Left renal pelvis (tissue), 4 donors: ENCODE results near the gene CEACAM5. TPM values are rescaled to one million over a fixed set of nuclear protein-coding genes. Genes with fewer than 3 reads are reported as not detected.

Experiments used
- polyA plus RNA-seq, 4 donors: library from polyadenylated mRNA; unstranded; fragments of 120-200 nt; gene quantifications; one replicate each; pipeline ENCODE4 v1.2.1, GENCODE V29; 2013; ENCODE audit not compliant: insufficient read length in 4 of 4

Gene CEACAM5
- polyA plus RNA-seq, 4 donors, result 0.06 to 0.57 (median 0.09) TPM

Other genes with a start within 250 kb of the CEACAM5 start
- 1 to 10 TPM in 3 of 4 donors, under 1 TPM in 1; 0.87 to 2.5 (median 1.3) TPM for gene CEACAM21, start 132.5 kb upstream of the CEACAM5 start, polyA plus RNA-seq
- gene CEACAM4, start 81.6 kb upstream of the CEACAM5 start, polyA plus RNA-seq, result under 1 TPM in 2 of 4 donors, not detected in 2; 0.27 to 0.31 TPM
- not detected for gene CEACAM7, start 20.4 kb upstream of the CEACAM5 start, polyA plus RNA-seq
- gene CEACAM6, start 46.9 kb downstream of the CEACAM5 start, polyA plus RNA-seq, result under 1 TPM in 3 of 4 donors, not detected in 1; 0.11 to 0.26 (median 0.18) TPM
- gene CEACAM3, start 88.0 kb downstream of the CEACAM5 start, polyA plus RNA-seq, result under 1 TPM in 1 of 4 donors, not detected in 3; 0.22 TPM
- not detected for gene LYPD4, start 136.1 kb downstream of the CEACAM5 start, polyA plus RNA-seq
- not detected for gene DMRTC2, start 136.4 kb downstream of the CEACAM5 start, polyA plus RNA-seq
- 1,000 to 10,000 TPM; 1,157 to 1,791 (median 1,238) TPM for gene RPS19, start 151.6 kb downstream of the CEACAM5 start, polyA plus RNA-seq
- 1 to 10 TPM in 2 of 4 donors, under 1 TPM in 2; 0.62 to 2.3 (median 0.94) TPM for gene CD79A, start 168.7 kb downstream of the CEACAM5 start, polyA plus RNA-seq
- gene ARHGEF1, start 174.6 kb downstream of the CEACAM5 start, polyA plus RNA-seq, result 10 to 100 TPM; 38.2 to 63.3 (median 45.9) TPM
- under 1 TPM in 3 of 4 donors, not detected in 1; 0.14 to 0.27 (median 0.16) TPM for gene ERFL, start 219.8 kb downstream of the CEACAM5 start, polyA plus RNA-seq